Measurements from ENCODE around the gene DPAGT1. TPM values are rescaled to one million over a fixed set of nuclear protein-coding genes. Genes with fewer than 3 reads are reported as not detected.

Gene DPAGT1
- total RNA-seq, 2 donors from 2014 or later = 49.4 to 51.9 TPM

DNA sequence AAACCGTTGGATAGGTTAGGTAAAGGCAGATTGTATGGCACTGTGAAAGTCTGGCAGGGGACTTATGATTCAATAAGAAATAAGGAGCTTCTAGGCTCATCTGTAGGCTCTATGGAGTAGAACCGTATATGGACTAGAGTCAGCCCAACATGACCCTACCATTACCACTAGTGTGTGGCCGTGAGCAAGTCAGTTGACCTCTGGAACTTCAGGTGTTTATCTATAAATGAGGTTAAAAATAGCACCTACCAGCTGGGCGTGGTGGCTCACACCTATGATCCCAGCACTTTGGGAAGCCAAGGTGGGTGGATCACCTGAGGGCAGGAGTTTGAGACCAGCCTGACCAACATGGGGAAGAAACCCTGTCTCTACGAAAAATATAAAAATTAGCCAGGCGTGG is 24.2 kb upstream of the DPAGT1 start:
- H3K9me3 ChIP-seq (ENCODE audit: control insufficient read depth, low read length) = no peaks in the 10 kb centered on the region
- 95 to 97% methylated on average over 3 to 6 of the region's 6 CpGs for WGBS, 2 experiments (ENCODE audit: insufficient coverage in 1 of 2, insufficient read length in 1 of 2)
- H3K4me3 ChIP-seq (ENCODE audit: low read length) = no peak overlapping the region
- Mint-ChIP-seq H3K4me3 (no peak overlapping the region), H3K36me3 (ENCODE audit: low read depth) (peaks cover 41% of the 10 kb centered on the region), H3K27ac (no peak overlapping the region), H3K4me1 (peaks cover 10% of the 10 kb centered on the region), H3K27me3 (ENCODE audit: insufficient read depth) (no peaks in the 10 kb centered on the region), H3K9me3 (no peaks in the 10 kb centered on the region)
- H3K4me1 ChIP-seq (ENCODE audit: control insufficient read depth, insufficient read depth, low read length) = no peaks in the 10 kb centered on the region
- no peak overlapping the region for H3K9ac ChIP-seq (ENCODE audit: extremely low read depth, low read length, poor library complexity, severe bottlenecking)
- DNase-seq = no peak
- peaks cover 46% of the 10 kb centered on the region for H3K36me3 ChIP-seq (ENCODE audit: control insufficient read depth, insufficient read depth, low read length)
- H3K27me3 ChIP-seq (ENCODE audit: control insufficient read depth, insufficient read depth, low read length, poor library complexity, severe bottlenecking) = no peaks in the 10 kb centered on the region
- TF ChIP-seq, protein P1, sequence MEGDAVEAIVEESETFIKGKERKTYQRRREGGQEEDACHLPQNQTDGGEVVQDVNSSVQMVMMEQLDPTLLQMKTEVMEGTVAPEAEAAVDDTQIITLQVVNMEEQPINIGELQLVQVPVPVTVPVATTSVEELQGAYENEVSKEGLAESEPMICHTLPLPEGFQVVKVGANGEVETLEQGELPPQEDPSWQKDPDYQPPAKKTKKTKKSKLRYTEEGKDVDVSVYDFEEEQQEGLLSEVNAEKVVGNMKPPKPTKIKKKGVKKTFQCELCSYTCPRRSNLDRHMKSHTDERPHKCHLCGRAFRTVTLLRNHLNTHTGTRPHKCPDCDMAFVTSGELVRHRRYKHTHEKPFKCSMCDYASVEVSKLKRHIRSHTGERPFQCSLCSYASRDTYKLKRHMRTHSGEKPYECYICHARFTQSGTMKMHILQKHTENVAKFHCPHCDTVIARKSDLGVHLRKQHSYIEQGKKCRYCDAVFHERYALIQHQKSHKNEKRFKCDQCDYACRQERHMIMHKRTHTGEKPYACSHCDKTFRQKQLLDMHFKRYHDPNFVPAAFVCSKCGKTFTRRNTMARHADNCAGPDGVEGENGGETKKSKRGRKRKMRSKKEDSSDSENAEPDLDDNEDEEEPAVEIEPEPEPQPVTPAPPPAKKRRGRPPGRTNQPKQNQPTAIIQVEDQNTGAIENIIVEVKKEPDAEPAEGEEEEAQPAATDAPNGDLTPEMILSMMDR (conservative IDR thresholded peaks at IDR 0.05) = no peak
- H3K27ac ChIP-seq (ENCODE audit: low read depth, low read length) = no peak overlapping the region

DNA sequence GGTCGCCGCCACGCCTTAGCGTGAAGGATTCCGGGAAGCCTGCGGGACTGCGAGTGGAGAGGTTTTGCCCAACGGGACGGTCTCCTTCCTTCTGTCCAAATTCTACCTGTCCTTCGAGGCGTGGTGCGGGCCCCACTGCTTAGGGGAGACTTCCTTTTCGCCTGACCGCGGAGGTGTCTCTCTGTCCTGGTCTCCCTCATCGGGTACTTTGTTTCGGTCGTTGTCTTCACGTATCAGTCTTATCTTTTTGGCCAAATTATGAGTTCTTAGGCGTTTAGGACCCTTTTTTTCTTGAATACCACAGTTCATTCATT is 20.1 kb upstream of the DPAGT1 start:
- WGBS, 2 experiments (ENCODE audit: insufficient coverage in 1 of 2, insufficient read length in 1 of 2) = 1% methylated on average over 14 to 20 of the region's 20 CpGs
- Histone ChIP-seq H3K27ac (ENCODE audit: low read depth, low read length) (no peak overlapping the region), H3K9me3 (ENCODE audit: control insufficient read depth, low read length) (no peaks in the 10 kb centered on the region), H3K27me3 (ENCODE audit: control insufficient read depth, insufficient read depth, low read length, poor library complexity, severe bottlenecking) (no peaks in the 10 kb centered on the region), H3K4me3 (ENCODE audit: low read length) (peak overlapping the region; percentile 94), H3K4me1 (ENCODE audit: control insufficient read depth, insufficient read depth, low read length) (no peaks in the 10 kb centered on the region), H3K36me3 (ENCODE audit: control insufficient read depth, insufficient read depth, low read length) (peaks cover 21% of the 10 kb centered on the region), H3K9ac (ENCODE audit: extremely low read depth, low read length, poor library complexity, severe bottlenecking) (peak overlapping the region; percentile 79)
- peaks cover 18% of the 10 kb centered on the region for H3K4me1 Mint-ChIP-seq
- no peak for DNase-seq
- TF ChIP-seq, protein P1 (conservative IDR thresholded peaks at IDR 0.05) = no peak
- H3K27me3 Mint-ChIP-seq (ENCODE audit: insufficient read depth) = no peaks in the 10 kb centered on the region
- H3K36me3 Mint-ChIP-seq (ENCODE audit: low read depth) = peaks cover 11% of the 10 kb centered on the region
- H3K9me3 Mint-ChIP-seq = no peaks in the 10 kb centered on the region
- peak overlapping the region; percentile 91 for H3K4me3 Mint-ChIP-seq
- H3K27ac Mint-ChIP-seq = peak overlapping the region; percentile 93

GRCh38 chr11:119121008-119121810 is 19.6 kb upstream of the DPAGT1 start, which contains the start of gene HINFP:
TSS of gene HINFP (plus strand) at chr11:119121580. CDS start at chr11:119126945, 5,365 bp downstream.
- H3K27me3 ChIP-seq (ENCODE audit: control insufficient read depth, insufficient read depth, low read length, poor library complexity, severe bottlenecking) = no peaks in the 10 kb centered on the region
- Mint-ChIP-seq H3K9me3 (no peaks in the 10 kb centered on the region), H3K27me3 (ENCODE audit: insufficient read depth) (no peaks in the 10 kb centered on the region), H3K4me3 (peak within 1 kb of the TSS; percentile 91), H3K36me3 (ENCODE audit: low read depth) (peaks cover 9% of the 10 kb centered on the region), H3K27ac (peak within 1 kb of the TSS; percentile 93), H3K4me1 (peaks cover 18% of the 10 kb centered on the region)
- H3K4me1 ChIP-seq (ENCODE audit: control insufficient read depth, insufficient read depth, low read length) = no peaks in the 10 kb centered on the region
- no peak within 1 kb of the TSS for H3K27ac ChIP-seq (ENCODE audit: low read depth, low read length)
- TF ChIP-seq, protein P1 (conservative IDR thresholded peaks at IDR 0.05) = no peak
- peaks cover 21% of the 10 kb centered on the region for H3K36me3 ChIP-seq (ENCODE audit: control insufficient read depth, insufficient read depth, low read length)
- DNase-seq = peak; percentile 100
- no peaks in the 10 kb centered on the region for H3K9me3 ChIP-seq (ENCODE audit: control insufficient read depth, low read length)
- H3K4me3 ChIP-seq (ENCODE audit: low read length) = peak within 1 kb of the TSS; percentile 94
- peak within 1 kb of the TSS; percentile 79 for H3K9ac ChIP-seq (ENCODE audit: extremely low read depth, low read length, poor library complexity, severe bottlenecking)
- 1% methylated on average over 44 to 53 of the region's 54 CpGs for WGBS, 2 experiments (ENCODE audit: insufficient coverage in 1 of 2, insufficient read length in 1 of 2)
